ENCODE data around the gene STK16. TPM values are rescaled to one million over a fixed set of nuclear protein-coding genes. Genes with fewer than 3 reads are reported as not detected.
"Not testable (repeated sequence)": the region's sequence is repeated elsewhere in the genome, so short reads cannot be mapped to it uniquely, and the experiment has no call there.

STK16 gene
- total and polyA plus RNA-seq, 2 of the 4 experiments (the other 2 are of a cell fraction) = 44.4 to 50.1 TPM

GRCh38 chr2:219254590-219255201, 9.4 kb downstream of the STK16 start:
- intact Hi-C loops (cut with micrococcal nuclease) = no loop called here
- no peak for TF ChIP-seq MXI1 (IDR thresholded peaks at IDR 0.05; ENCODE audit: borderline replicate concordance, low read depth, low read length)
- TF ChIP-seq CEBPB (IDR thresholded peaks at IDR 0.05; ENCODE audit: low read depth, low read length) = peak; percentile 78
- TF ChIP-seq NFE2L2 (IDR thresholded peaks at IDR 0.05; ENCODE audit: low read depth, low read length) = peak; percentile 39; the same call in 1 of the 2 replicates
- Histone ChIP-seq H3K36me3 (ENCODE audit: control insufficient read depth, insufficient read depth, low read length) (peaks cover 5% of the 10 kb centered on the region; the same call in 1 of the 2 replicates), H4K91ac (ENCODE audit: insufficient read depth, low read depth, low read length) (no peak overlapping the region), H2AK5ac (ENCODE audit: low read depth, low read length) (no peak overlapping the region), H3K23ac (ENCODE audit: low read depth, low read length) (peak overlapping the region; percentile 45; the same call in 1 of the 2 replicates), H3K4me2 (ENCODE audit: low read depth, low read length) (peak overlapping the region; percentile 94), H3K79me1 (ENCODE audit: low read depth in 1 of 2, low read length in 2 of 2) (no peaks in the 10 kb centered on the region), H3K4me1 (ENCODE audit: control insufficient read depth, insufficient read depth, low read length) (peaks cover 28% of the 10 kb centered on the region), H3K56ac (ENCODE audit: extremely low read depth, insufficient read depth, low read length) (no peak overlapping the region), H3K9me3 (ENCODE audit: control insufficient read depth, insufficient read depth, low read length) (no peaks in the 10 kb centered on the region), H2BK120ac (ENCODE audit: low read depth, low read length) (no peak overlapping the region), H3K27me3 (ENCODE audit: control insufficient read depth, insufficient read depth, low read length) (peaks cover 19% of the 10 kb centered on the region), H2BK20ac (ENCODE audit: low read depth, low read length) (no peak overlapping the region), H3K9me1 (ENCODE audit: insufficient read depth, low read length) (peaks cover 13% of the 10 kb centered on the region), H4K5ac (ENCODE audit: low read depth, low read length) (no peak overlapping the region), H3K14ac (replicated peaks; ENCODE audit: low read depth, low read length) (no peak overlapping the region), H3K4ac (ENCODE audit: low read depth, low read length) (no peak overlapping the region), H2AFZ (replicated peaks; ENCODE audit: low read length, poor library complexity) (peak overlapping the region; percentile 87), H3K9ac (ENCODE audit: low read depth, low read length) (no peak overlapping the region), H2BK15ac (ENCODE audit: low read depth, low read length) (no peak overlapping the region), H4K20me1 (ENCODE audit: insufficient read depth, low read length) (0 out of 2 replicates have a peak, but pooled peaks cover 3% of the 10 kb centered on the region), H2AK9ac (replicated peaks; ENCODE audit: low read depth, low read length, poor library complexity) (no peak overlapping the region), H3K18ac (ENCODE audit: low read depth, low read length) (no peak overlapping the region), H3K27ac (ENCODE audit: insufficient read depth, low read length) (no peak overlapping the region), H3K4me3 (ENCODE audit: insufficient read depth, low read depth, low read length) (peak overlapping the region; percentile 57), H4K8ac (ENCODE audit: low read depth in 2 of 2, low read length in 2 of 2) (no peak overlapping the region), H2BK5ac (ENCODE audit: low read depth, low read length, poor library complexity, severe bottlenecking) (no peak overlapping the region)
- no peak for DNase-seq
- CTCF ChIA-PET = interaction anchor here (1.2 kb wide), 1 partner anchor 23 kb away, joined by 4 read pairs; no protein-coding TSS in a partner anchor
- dilution Hi-C loops (cut with HindIII; ENCODE audit: low sequenced_read_pairs, unreplicated experiment) = no loop called here
- BruUV-seq (replicated peaks) = no TSS peak
- 55% methylated on average over 3 of the region's 12 CpGs; no CpG with 5 or more reads in 1 of the 2 experiments for WGBS, 2 experiments (ENCODE audit: extremely low coverage in 2 of 2, insufficient read length in 1 of 2)
- POLR2A ChIA-PET (ENCODE audit: unreplicated experiment) = no interaction called here
- in situ Hi-C loops (cut with MboI; ENCODE audit: low sequenced_read_pairs) = no loop called here
- no peak; the same call in 1 of the 2 replicates for ATAC-seq (ENCODE audit: low read depth)

DNA sequence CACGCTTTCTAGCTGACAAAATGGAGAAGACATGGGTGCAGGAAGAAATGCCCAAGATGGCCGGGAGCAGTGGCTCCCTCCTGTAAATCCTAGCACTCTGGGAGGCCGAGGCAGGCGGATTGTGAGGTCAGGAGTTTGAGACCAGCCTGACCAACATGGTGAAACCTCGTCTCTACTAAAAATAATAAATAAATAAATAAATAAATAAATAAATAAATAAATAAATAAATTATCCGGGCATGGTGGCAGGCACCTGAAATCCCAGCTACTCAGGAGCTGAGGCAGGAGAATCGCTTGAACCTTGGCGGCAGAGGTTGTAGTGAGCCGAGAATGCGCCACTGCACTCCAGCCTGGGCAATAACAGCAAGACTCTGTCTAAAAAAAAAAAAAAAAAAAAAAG, 13.7 kb downstream of the STK16 start:
- H4K91ac ChIP-seq (ENCODE audit: insufficient read depth, low read depth, low read length); H2BK120ac ChIP-seq (ENCODE audit: low read depth, low read length); H3K9me3 ChIP-seq (ENCODE audit: control insufficient read depth, insufficient read depth, low read length); H3K56ac ChIP-seq (ENCODE audit: extremely low read depth, insufficient read depth, low read length); DNase-seq; H2BK5ac ChIP-seq (ENCODE audit: low read depth, low read length, poor library complexity, severe bottlenecking); in situ Hi-C loops (cut with MboI; ENCODE audit: low sequenced_read_pairs); H3K4me3 ChIP-seq (ENCODE audit: insufficient read depth, low read depth, low read length); H3K4me2 ChIP-seq (ENCODE audit: low read depth, low read length); H4K5ac ChIP-seq (ENCODE audit: low read depth, low read length); H3K4me1 ChIP-seq (ENCODE audit: control insufficient read depth, insufficient read depth, low read length); H3K9me1 ChIP-seq (ENCODE audit: insufficient read depth, low read length); H3K27ac ChIP-seq (ENCODE audit: insufficient read depth, low read length); H3K79me1 ChIP-seq (ENCODE audit: low read depth in 1 of 2, low read length in 2 of 2); H3K18ac ChIP-seq (ENCODE audit: low read depth, low read length); H3K23ac ChIP-seq (ENCODE audit: low read depth, low read length); H2BK20ac ChIP-seq (ENCODE audit: low read depth, low read length); H4K20me1 ChIP-seq (ENCODE audit: insufficient read depth, low read length); H2AK9ac ChIP-seq (replicated peaks; ENCODE audit: low read depth, low read length, poor library complexity); H2AFZ ChIP-seq (replicated peaks; ENCODE audit: low read length, poor library complexity); BruUV-seq (replicated peaks); H2AK5ac ChIP-seq (ENCODE audit: low read depth, low read length); H3K14ac ChIP-seq (replicated peaks; ENCODE audit: low read depth, low read length); POLR2A ChIA-PET (ENCODE audit: unreplicated experiment); H3K9ac ChIP-seq (ENCODE audit: low read depth, low read length); intact Hi-C loops (cut with micrococcal nuclease); H3K4ac ChIP-seq (ENCODE audit: low read depth, low read length); H3K36me3 ChIP-seq (ENCODE audit: control insufficient read depth, insufficient read depth, low read length); H4K8ac ChIP-seq (ENCODE audit: low read depth in 2 of 2, low read length in 2 of 2); H2BK15ac ChIP-seq (ENCODE audit: low read depth, low read length); ATAC-seq (ENCODE audit: low read depth); dilution Hi-C loops (cut with HindIII; ENCODE audit: low sequenced_read_pairs, unreplicated experiment): not testable (repeated sequence)
- WGBS, 2 experiments (ENCODE audit: extremely low coverage in 2 of 2, insufficient read length in 1 of 2) = no CpG with 5 or more reads among the region's 10 CpGs
- CTCF ChIA-PET = interaction anchor here (0.8 kb wide), 1 partner anchor 36 kb away, joined by 3 read pairs; no protein-coding TSS in a partner anchor
- peaks cover 35% of the 10 kb centered on the region for H3K27me3 ChIP-seq (ENCODE audit: control insufficient read depth, insufficient read depth, low read length)

All from IMR-90 (cell line).